Measurements from ENCODE around the gene SLC4A1. TPM values are rescaled to one million over a fixed set of nuclear protein-coding genes. Genes with fewer than 3 reads are reported as not detected.

The SLC4A1 gene
- total and polyA plus RNA-seq, 2 of the 13 experiments (the other 11 are each of a cell fraction or from before 2014, with no cell fraction given), result not detected

DNA sequence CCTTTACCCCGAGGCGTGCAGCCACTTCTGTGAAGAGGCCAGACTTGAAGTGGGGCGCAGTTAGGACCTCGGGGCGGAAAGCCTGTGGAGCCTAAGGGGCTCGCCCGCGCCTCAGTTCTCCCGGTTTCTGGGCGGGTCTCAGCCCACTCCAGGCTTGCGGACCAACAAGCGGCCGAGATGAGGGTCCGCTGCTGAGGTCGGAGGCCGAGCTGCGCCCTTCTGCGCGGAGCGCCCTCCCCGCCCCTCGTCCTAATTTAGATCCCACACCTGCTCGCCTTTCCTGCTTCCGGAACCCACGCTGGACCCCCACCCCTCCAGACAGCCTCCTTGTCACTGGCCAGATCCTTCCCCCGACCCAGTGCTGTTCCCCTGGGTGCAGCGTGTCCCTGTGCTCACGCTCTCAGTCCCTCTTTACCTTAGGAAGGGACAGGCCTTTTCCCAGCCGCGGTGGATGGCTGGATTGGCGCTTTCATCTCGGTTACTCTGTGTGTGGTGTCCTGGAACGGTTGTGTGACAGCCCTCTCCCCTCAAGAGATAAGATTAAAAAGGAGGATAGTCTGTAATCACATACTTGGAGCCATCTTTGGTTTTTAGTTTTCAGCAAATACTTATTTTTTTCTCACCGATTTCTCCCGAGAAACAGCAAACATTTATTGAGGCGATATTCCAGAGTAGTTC, 67.3 kb downstream of the SLC4A1 start (continued):
- TF ChIP-seq, protein P1, sequence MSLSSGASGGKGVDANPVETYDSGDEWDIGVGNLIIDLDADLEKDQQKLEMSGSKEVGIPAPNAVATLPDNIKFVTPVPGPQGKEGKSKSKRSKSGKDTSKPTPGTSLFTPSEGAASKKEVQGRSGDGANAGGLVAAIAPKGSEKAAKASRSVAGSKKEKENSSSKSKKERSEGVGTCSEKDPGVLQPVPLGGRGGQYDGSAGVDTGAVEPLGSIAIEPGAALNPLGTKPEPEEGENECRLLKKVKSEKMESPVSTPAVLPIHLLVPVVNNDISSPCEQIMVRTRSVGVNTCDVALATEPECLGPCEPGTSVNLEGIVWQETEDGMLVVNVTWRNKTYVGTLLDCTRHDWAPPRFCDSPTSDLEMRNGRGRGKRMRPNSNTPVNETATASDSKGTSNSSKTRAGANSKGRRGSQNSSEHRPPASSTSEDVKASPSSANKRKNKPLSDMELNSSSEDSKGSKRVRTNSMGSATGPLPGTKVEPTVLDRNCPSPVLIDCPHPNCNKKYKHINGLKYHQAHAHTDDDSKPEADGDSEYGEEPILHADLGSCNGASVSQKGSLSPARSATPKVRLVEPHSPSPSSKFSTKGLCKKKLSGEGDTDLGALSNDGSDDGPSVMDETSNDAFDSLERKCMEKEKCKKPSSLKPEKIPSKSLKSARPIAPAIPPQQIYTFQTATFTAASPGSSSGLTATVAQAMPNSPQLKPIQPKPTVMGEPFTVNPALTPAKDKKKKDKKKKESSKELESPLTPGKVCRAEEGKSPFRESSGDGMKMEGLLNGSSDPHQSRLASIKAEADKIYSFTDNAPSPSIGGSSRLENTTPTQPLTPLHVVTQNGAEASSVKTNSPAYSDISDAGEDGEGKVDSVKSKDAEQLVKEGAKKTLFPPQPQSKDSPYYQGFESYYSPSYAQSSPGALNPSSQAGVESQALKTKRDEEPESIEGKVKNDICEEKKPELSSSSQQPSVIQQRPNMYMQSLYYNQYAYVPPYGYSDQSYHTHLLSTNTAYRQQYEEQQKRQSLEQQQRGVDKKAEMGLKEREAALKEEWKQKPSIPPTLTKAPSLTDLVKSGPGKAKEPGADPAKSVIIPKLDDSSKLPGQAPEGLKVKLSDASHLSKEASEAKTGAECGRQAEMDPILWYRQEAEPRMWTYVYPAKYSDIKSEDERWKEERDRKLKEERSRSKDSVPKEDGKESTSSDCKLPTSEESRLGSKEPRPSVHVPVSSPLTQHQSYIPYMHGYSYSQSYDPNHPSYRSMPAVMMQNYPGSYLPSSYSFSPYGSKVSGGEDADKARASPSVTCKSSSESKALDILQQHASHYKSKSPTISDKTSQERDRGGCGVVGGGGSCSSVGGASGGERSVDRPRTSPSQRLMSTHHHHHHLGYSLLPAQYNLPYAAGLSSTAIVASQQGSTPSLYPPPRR (CRISPR knock-in tag; IDR thresholded peaks at IDR 0.05; ENCODE audit: borderline replicate concordance), result peak; percentile 37; the same call in 1 of the 2 replicates
- TF ChIP-seq SALL1 (CRISPR knock-in tag; IDR thresholded peaks at IDR 0.05) (peak; percentile 73; the same call in 1 of the 2 replicates), ZNF543 (CRISPR knock-in tag; IDR thresholded peaks at IDR 0.05) (peak; percentile 85), ZFP37 (CRISPR knock-in tag; IDR thresholded peaks at IDR 0.05; ENCODE audit: borderline replicate concordance) (0 out of 2 replicates have a peak, but pooled peaks have one; percentile 16), KAT8 (CRISPR knock-in tag; IDR thresholded peaks at IDR 0.05) (peak; percentile 88), AGO2 (optimal IDR thresholded peaks at IDR 0.05; ENCODE audit: low read depth, low read length) (peak; percentile 86), RORA (CRISPR knock-in tag; IDR thresholded peaks at IDR 0.05) (no peak), ZBTB7A (CRISPR knock-in tag; IDR thresholded peaks at IDR 0.05) (peak; percentile 86), ZNF451 (CRISPR knock-in tag; IDR thresholded peaks at IDR 0.05) (peak; percentile 80; the same call in 1 of the 2 replicates), TMF1 (CRISPR knock-in tag; IDR thresholded peaks at IDR 0.05; ENCODE audit: low read depth) (peak; percentile 68; the same call in 1 of the 2 replicates), ZNF629 (CRISPR knock-in tag; conservative IDR thresholded peaks at IDR 0.05) (no peak), ZBTB7B (CRISPR knock-in tag; IDR thresholded peaks at IDR 0.05) (peak; percentile 55; the same call in 1 of the 2 replicates), SRF (IDR thresholded peaks at IDR 0.05; ENCODE audit: low read depth, low read length) (no peak), ZMYM2 (CRISPR knock-in tag; IDR thresholded peaks at IDR 0.05) (0 out of 2 replicates have a peak, but pooled peaks have one; percentile 18)
- TF ChIP-seq, protein P2, sequence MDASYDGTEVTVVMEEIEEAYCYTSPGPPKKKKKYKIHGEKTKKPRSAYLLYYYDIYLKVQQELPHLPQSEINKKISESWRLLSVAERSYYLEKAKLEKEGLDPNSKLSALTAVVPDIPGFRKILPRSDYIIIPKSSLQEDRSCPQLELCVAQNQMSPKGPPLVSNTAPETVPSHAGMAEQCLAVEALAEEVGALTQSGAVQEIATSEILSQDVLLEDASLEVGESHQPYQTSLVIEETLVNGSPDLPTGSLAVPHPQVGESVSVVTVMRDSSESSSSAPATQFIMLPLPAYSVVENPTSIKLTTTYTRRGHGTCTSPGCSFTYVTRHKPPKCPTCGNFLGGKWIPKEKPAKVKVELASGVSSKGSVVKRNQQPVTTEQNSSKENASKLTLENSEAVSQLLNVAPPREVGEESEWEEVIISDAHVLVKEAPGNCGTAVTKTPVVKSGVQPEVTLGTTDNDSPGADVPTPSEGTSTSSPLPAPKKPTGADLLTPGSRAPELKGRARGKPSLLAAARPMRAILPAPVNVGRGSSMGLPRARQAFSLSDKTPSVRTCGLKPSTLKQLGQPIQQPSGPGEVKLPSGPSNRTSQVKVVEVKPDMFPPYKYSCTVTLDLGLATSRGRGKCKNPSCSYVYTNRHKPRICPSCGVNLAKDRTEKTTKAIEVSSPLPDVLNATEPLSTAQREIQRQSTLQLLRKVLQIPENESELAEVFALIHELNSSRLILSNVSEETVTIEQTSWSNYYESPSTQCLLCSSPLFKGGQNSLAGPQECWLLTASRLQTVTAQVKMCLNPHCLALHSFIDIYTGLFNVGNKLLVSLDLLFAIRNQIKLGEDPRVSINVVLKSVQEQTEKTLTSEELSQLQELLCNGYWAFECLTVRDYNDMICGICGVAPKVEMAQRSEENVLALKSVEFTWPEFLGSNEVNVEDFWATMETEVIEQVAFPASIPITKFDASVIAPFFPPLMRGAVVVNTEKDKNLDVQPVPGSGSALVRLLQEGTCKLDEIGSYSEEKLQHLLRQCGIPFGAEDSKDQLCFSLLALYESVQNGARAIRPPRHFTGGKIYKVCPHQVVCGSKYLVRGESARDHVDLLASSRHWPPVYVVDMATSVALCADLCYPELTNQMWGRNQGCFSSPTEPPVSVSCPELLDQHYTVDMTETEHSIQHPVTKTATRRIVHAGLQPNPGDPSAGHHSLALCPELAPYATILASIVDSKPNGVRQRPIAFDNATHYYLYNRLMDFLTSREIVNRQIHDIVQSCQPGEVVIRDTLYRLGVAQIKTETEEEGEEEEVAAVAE (CRISPR knock-in tag; IDR thresholded peaks at IDR 0.05; ENCODE audit: borderline replicate concordance), result peak; percentile 44; the same call in 1 of the 2 replicates
- TF ChIP-seq, protein P3, sequence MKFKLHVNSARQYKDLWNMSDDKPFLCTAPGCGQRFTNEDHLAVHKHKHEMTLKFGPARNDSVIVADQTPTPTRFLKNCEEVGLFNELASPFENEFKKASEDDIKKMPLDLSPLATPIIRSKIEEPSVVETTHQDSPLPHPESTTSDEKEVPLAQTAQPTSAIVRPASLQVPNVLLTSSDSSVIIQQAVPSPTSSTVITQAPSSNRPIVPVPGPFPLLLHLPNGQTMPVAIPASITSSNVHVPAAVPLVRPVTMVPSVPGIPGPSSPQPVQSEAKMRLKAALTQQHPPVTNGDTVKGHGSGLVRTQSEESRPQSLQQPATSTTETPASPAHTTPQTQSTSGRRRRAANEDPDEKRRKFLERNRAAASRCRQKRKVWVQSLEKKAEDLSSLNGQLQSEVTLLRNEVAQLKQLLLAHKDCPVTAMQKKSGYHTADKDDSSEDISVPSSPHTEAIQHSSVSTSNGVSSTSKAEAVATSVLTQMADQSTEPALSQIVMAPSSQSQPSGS (CRISPR knock-in tag; IDR thresholded peaks at IDR 0.05), result 0 out of 2 replicates have a peak, but pooled peaks have one; percentile 23
- TF ChIP-seq, protein P4, sequence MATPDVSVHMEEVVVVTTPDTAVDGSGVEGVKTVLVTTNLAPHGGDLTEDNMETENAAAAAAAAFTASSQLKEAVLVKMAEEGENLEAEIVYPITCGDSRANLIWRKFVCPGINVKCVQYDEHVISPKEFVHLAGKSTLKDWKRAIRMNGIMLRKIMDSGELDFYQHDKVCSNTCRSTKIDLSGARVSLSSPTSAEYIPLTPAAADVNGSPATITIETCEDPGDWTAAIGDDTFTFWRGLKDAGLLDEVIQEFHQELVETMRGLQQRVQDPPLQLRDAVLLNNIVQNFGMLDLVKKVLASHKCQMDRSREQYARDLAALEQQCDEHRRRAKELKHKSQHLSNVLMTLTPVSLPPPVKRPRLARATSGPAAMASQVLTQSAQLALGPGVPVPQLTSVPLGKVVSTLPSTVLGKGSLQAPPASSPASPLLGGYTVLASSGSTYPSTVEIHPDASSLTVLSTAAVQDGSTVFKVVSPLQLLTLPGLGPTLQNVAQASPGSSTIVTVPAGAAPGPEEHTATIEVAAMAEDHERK (CRISPR knock-in tag; IDR thresholded peaks at IDR 0.05; ENCODE audit: low read depth), result no peak
